HCT116 (cell line): ENCODE measurements around the gene PHKB. TPM values are rescaled to one million over a fixed set of nuclear protein-coding genes. Genes with fewer than 3 reads are reported as not detected.

Experiments used
- ATAC-seq: fragments of 200-7000 bp; cut with Tn5 transposase; 2 replicates; pipeline ENCODE4 v1.9.1; 2020; ENCODE audit warnings: mild to moderate bottlenecking, moderate library complexity
- BruUV-seq: library from RNA; stranded (reverse); fragments of 400-500 nt; replicated peaks from 2 replicates; lab custom pipeline; 2021; lab: Mats Ljungman, UMichigan
- CTCF ChIA-PET: fragments of 300-600 bp; sonication (Branson Sonifier 250); formaldehyde crosslinking; loops from one replicate; lab custom pipeline; 2021; ENCODE audit warnings: antibody characterized with exemption; lab: Charles Lee
- POLR2A ChIA-PET: fragments of 300-600, 350-600 bp; sonication (Branson Sonifier 250); formaldehyde crosslinking; loops from one replicate; lab custom pipeline; 2021; ENCODE audit warnings: antibody characterized with exemption; lab: Charles Lee
- RAD21 ChIA-PET, 2 experiments: fragments of 300-600 bp; sonication (Branson Sonifier 250); formaldehyde crosslinking; loops; one replicate each; lab custom pipeline; 2023; ENCODE audit warnings: low total read pairs in 2 of 2; ENCODE audit not compliant: uncharacterized antibody in 2 of 2, unreplicated experiment in 2 of 2, low non-redundant PET in 1 of 2; lab: Charles Lee
- DNase-seq: peaks from one replicate; pipeline ENCODE4 v3.0.0-alpha.2; 2010; ENCODE audit warnings: low read depth, low spot score
- H2AFZ ChIP-seq: fragments of 200-600 bp; shearing (Covaris generic), sonication (generic); 2 replicates; pipeline ENCODE4 v1.6.1; 2017; ENCODE audit warnings: low read depth, mixed run types, mixed read lengths, antibody characterized with exemption, low read length; ENCODE audit not compliant: poor library complexity, severe bottlenecking
- H3K27ac ChIP-seq: 2 replicates; pipeline ENCODE4 v1.5.1; 2012; ENCODE audit warnings: low read depth, low read length
- H3K27me3 ChIP-seq: fragments of 200-600 bp; sonication (generic); 2 replicates; pipeline ENCODE4 v1.6.1; 2016; ENCODE audit warnings: mixed run types, low read length, mixed read lengths; ENCODE audit not compliant: insufficient read depth
- H3K36me3 ChIP-seq, 2 experiments: fragments of 200-500 bp in 1 of 2; fragments of 200-600 bp in 1 of 2; sonication (Bioruptor generic) in 1 of 2; sonication (generic) in 1 of 2; 2 replicates each; pipeline versions ENCODE4 v1.5.1 to v1.6.1; 2014 to 2016; ENCODE audit warnings: low read length in 2 of 2, inconsistent platforms in 1 of 2, mixed read lengths in 1 of 2, mixed run types in 1 of 2; ENCODE audit not compliant: insufficient read depth in 2 of 2, control insufficient read depth in 1 of 2
- H3K4me1 ChIP-seq, 2 experiments: fragments of 200-600 bp in 1 of 2; sonication (generic) in 1 of 2; 2 replicates each; pipeline versions ENCODE4 v1.5.1 to v1.6.1; 2012 to 2017; ENCODE audit warnings: low read length in 2 of 2, inconsistent platforms in 1 of 2, mild to moderate bottlenecking in 1 of 2, mixed read lengths in 1 of 2, mixed run types in 1 of 2, moderate library complexity in 1 of 2; ENCODE audit not compliant: insufficient read depth in 2 of 2, control insufficient read depth in 1 of 2
- H3K4me2 ChIP-seq: fragments of 200-600 bp; sonication (generic); 2 replicates; pipeline ENCODE4 v1.6.1; 2017; ENCODE audit warnings: mixed run types, low read length, mixed read lengths
- H3K4me3 ChIP-seq, 2 experiments: fragments of 200-600 bp in 1 of 2; sonication (generic) in 1 of 2; replicated peaks in 1 of 2; 2 replicates each; pipeline ENCODE4 v1.5.1; 2011 to 2016; ENCODE audit warnings: low read length in 2 of 2, control low read depth in 1 of 2, low read depth in 1 of 2, mild to moderate bottlenecking in 1 of 2, mixed read lengths in 1 of 2, mixed run types in 1 of 2
- H3K79me2 ChIP-seq: fragments of 200-600 bp; sonication (generic); 2 replicates; pipeline ENCODE4 v1.6.1; 2017; ENCODE audit warnings: mild to moderate bottlenecking, mixed run types, low read length, moderate library complexity, mixed read lengths; ENCODE audit not compliant: insufficient read depth
- H3K9ac ChIP-seq: fragments of 200-600 bp; sonication (generic); 2 replicates; pipeline ENCODE4 v1.6.1; 2016; ENCODE audit warnings: low read length, mixed read lengths
- H3K9me2 ChIP-seq: fragments of 200-600 bp; sonication (generic), shearing (Covaris generic); 2 replicates; pipeline ENCODE4 v1.6.1; 2017; ENCODE audit warnings: mixed run types, mild to moderate bottlenecking, moderate library complexity; ENCODE audit not compliant: insufficient read depth
- H3K9me3 ChIP-seq, 2 experiments: fragments of 200-500 bp in 1 of 2; fragments of 200-600 bp in 1 of 2; sonication (Bioruptor generic) in 1 of 2; sonication (generic) in 1 of 2; 2 replicates each; pipeline ENCODE4 v1.6.1; 2014 to 2017; ENCODE audit warnings: low read length in 2 of 2, mixed read lengths in 2 of 2, inconsistent platforms in 1 of 2, low read depth in 1 of 2, mild to moderate bottlenecking in 1 of 2, mixed run types in 1 of 2, moderate library complexity in 1 of 2; ENCODE audit not compliant: control insufficient read depth in 1 of 2, insufficient read depth in 1 of 2
- H4K20me1 ChIP-seq: fragments of 200-600 bp; sonication (generic), shearing (Covaris generic); 2 replicates; pipeline ENCODE4 v1.6.1; 2017; ENCODE audit warnings: mixed run types, mild to moderate bottlenecking, moderate library complexity; ENCODE audit not compliant: insufficient read depth
- ATF3 ChIP-seq: IDR thresholded peaks from 2 replicates; pipeline ENCODE4 v1.6.1; 2012
- CBX3 ChIP-seq: IDR thresholded peaks from 2 replicates; pipeline ENCODE4 v1.6.1; 2012; ENCODE audit warnings: low read depth
- EGR1 ChIP-seq: IDR thresholded peaks from 2 replicates; pipeline ENCODE4 v1.6.1; 2012; ENCODE audit warnings: low read depth
- EZH2 ChIP-seq: fragments of 200-600 bp; sonication (generic); IDR thresholded peaks from 2 replicates; pipeline ENCODE4 v1.6.1; 2017; ENCODE audit warnings: antibody characterized with exemption, mixed run types
- EZH2phosphoT487 ChIP-seq: fragments of 200-600 bp; IDR thresholded peaks from 2 replicates; pipeline ENCODE4 v1.6.1; 2018; ENCODE audit warnings: antibody characterized with exemption, borderline replicate concordance
- FOSL1 ChIP-seq: IDR thresholded peaks from 2 replicates; pipeline ENCODE4 v1.6.1; 2012; ENCODE audit warnings: low read depth
- JUND ChIP-seq: IDR thresholded peaks from 2 replicates; pipeline ENCODE4 v1.6.1; 2012
- POLR2A ChIP-seq: IDR thresholded peaks from 2 replicates; pipeline ENCODE4 v1.7.0; 2011; ENCODE audit warnings: borderline replicate concordance; ENCODE audit not compliant: insufficient read depth, insufficient read length; ENCODE audit errors: extremely low read depth
- POLR2AphosphoS5 ChIP-seq: IDR thresholded peaks from 2 replicates; pipeline ENCODE4 v1.6.1; 2011; ENCODE audit warnings: mild to moderate bottlenecking, low read depth, low read length, moderate library complexity
- SIN3A ChIP-seq: IDR thresholded peaks from 2 replicates; pipeline ENCODE4 v1.6.1; 2012; ENCODE audit warnings: low read depth
- SP1 ChIP-seq: IDR thresholded peaks from 2 replicates; pipeline ENCODE4 v1.6.1; 2012; ENCODE audit warnings: low read depth
- SRF ChIP-seq: IDR thresholded peaks from 2 replicates; pipeline ENCODE4 v1.6.1; 2012; ENCODE audit warnings: low read depth
- TCF7L2 ChIP-seq: IDR thresholded peaks from 2 replicates; pipeline ENCODE4 v1.7.0; 2011; ENCODE audit warnings: borderline replicate concordance, inconsistent platforms; ENCODE audit not compliant: insufficient read depth, insufficient read length; ENCODE audit errors: extremely low read depth
- YY1 ChIP-seq: IDR thresholded peaks from 2 replicates; pipeline ENCODE4 v1.6.1; 2011; ENCODE audit warnings: low read length, low read depth, moderate library complexity, mild to moderate bottlenecking; ENCODE audit not compliant: insufficient replicate concordance; ENCODE audit errors: extremely low read depth
- ZBTB33 ChIP-seq: IDR thresholded peaks from 2 replicates; pipeline ENCODE4 v1.6.1; 2011; ENCODE audit warnings: mild to moderate bottlenecking, low read length, moderate library complexity; ENCODE audit not compliant: insufficient replicate concordance; ENCODE audit errors: extremely low read depth
- ZFX ChIP-seq: fragments of 450-650 bp; IDR thresholded peaks from 2 replicates; pipeline ENCODE4 v1.6.1; 2017
- intact Hi-C: fragments of 100-400 bp; cut with micrococcal nuclease; formaldehyde crosslinking; loops from 2 replicates; pipeline ENCODE4 v1.10.0; 2022
- total RNA-seq: library from RNA; stranded (reverse); gene quantifications from one replicate; pipeline ENCODE4 v1.2.1, GENCODE V29; 2021; ENCODE audit not compliant: unreplicated experiment
- TF ChIP-seq, protein P1 (sequence below), 3 experiments: fragments of 200-600 bp in 1 of 3; sonication (generic) in 1 of 3; IDR thresholded peaks in 2 of 3; conservative IDR thresholded peaks in 1 of 3; 2 replicates each; pipeline ENCODE4 v1.5.1; 2012 to 2017; ENCODE audit warnings: low read depth in 2 of 3, low read length in 2 of 3, antibody characterized with exemption in 1 of 3, borderline replicate concordance in 1 of 3, control low read depth in 1 of 3, mild to moderate bottlenecking in 1 of 3, mixed read lengths in 1 of 3, mixed run types in 1 of 3, moderate library complexity in 1 of 3; ENCODE audit not compliant: insufficient read depth in 1 of 3

Gene PHKB
- total RNA-seq, 1 experiment from 2014 or later, result 30.5 TPM

GRCh38 chr16:47424846-47425245 is 36.3 kb upstream of the PHKB start:
- TF ChIP-seq, protein P1, sequence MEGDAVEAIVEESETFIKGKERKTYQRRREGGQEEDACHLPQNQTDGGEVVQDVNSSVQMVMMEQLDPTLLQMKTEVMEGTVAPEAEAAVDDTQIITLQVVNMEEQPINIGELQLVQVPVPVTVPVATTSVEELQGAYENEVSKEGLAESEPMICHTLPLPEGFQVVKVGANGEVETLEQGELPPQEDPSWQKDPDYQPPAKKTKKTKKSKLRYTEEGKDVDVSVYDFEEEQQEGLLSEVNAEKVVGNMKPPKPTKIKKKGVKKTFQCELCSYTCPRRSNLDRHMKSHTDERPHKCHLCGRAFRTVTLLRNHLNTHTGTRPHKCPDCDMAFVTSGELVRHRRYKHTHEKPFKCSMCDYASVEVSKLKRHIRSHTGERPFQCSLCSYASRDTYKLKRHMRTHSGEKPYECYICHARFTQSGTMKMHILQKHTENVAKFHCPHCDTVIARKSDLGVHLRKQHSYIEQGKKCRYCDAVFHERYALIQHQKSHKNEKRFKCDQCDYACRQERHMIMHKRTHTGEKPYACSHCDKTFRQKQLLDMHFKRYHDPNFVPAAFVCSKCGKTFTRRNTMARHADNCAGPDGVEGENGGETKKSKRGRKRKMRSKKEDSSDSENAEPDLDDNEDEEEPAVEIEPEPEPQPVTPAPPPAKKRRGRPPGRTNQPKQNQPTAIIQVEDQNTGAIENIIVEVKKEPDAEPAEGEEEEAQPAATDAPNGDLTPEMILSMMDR (IDR thresholded peaks at IDR 0.05 in 2 of 3, conservative IDR thresholded peaks at IDR 0.05 in 1 of 3; ENCODE audit: borderline replicate concordance in 1 of 3, insufficient read depth in 1 of 3, low read depth in 2 of 3, low read length in 2 of 3), result no peak
- TF ChIP-seq POLR2A (no peak), EZH2phosphoT487 (no peak), EZH2 (no peak), FOSL1 (no peak), SP1 (no peak), ZBTB33 (no peak), ATF3 (no peak), POLR2AphosphoS5 (no peak), JUND (no peak), YY1 (no peak), ZFX (no peak), SRF (no peak), CBX3 (no peak), TCF7L2 (no peak), SIN3A (no peak), EGR1 (no peak)
- TF ChIP-seq, all 23 proteins: peak for 0
- Histone ChIP-seq H3K9me2 (no peaks in the 10 kb centered on the region), H3K27ac (no peak overlapping the region), H3K36me3 (no peaks in the 10 kb centered on the region), H4K20me1 (no peaks in the 10 kb centered on the region), H3K4me3 (no peak overlapping the region), H3K9me3 (no peaks in the 10 kb centered on the region), H3K9ac (no peak overlapping the region), H3K4me2 (no peak overlapping the region), H3K27me3 (no peaks in the 10 kb centered on the region), H2AFZ (no peak overlapping the region), H3K4me1 (no peaks in the 10 kb centered on the region), H3K79me2 (no peaks in the 10 kb centered on the region)
- no peak for ATAC-seq
- ChIA-PET POLR2A (no interaction called here), CTCF (no interaction called here), RAD21 (no interaction called here)
- intact Hi-C loops, result no loop called here
- no TSS peak for BruUV-seq
- DNase-seq, result no peak
